Smooth muscle cell (in vitro differentiated cells): ENCODE data around the gene DSCAM. TPM values are rescaled to one million over a fixed set of nuclear protein-coding genes. Genes with fewer than 3 reads are reported as not detected.

Experiments
- DNase-seq: peaks from one replicate; lab custom pipeline; 2025; ENCODE audit not compliant: unreplicated experiment; lab: John Stamatoyannopoulos, UW
- H2AFZ ChIP-seq: fragments of 200-600 bp; sonication (generic); 2 replicates; pipeline ENCODE4 v1.6.0; 2016; ENCODE audit warnings: antibody characterized with exemption, low read depth, mild to moderate bottlenecking
- H3F3A ChIP-seq: fragments of 200-600 bp; sonication (generic); 2 replicates; pipeline ENCODE4 v1.6.0; 2017; ENCODE audit warnings: antibody characterized with exemption, low read depth
- H3K27ac ChIP-seq: fragments of 200-600 bp; sonication (generic); 2 replicates; pipeline ENCODE4 v1.5.1; 2016; ENCODE audit warnings: low read depth, mild to moderate bottlenecking
- H3K27me3 ChIP-seq: fragments of 200-600 bp; sonication (generic); 2 replicates; pipeline ENCODE4 v1.6.1; 2016; ENCODE audit warnings: low read depth, mild to moderate bottlenecking
- H3K36me3 ChIP-seq: fragments of 200-600 bp; sonication (generic); 2 replicates; pipeline ENCODE4 v1.5.1; 2016; ENCODE audit warnings: low read depth
- H3K4me1 ChIP-seq: fragments of 200-600 bp; sonication (generic); 2 replicates; pipeline ENCODE4 v1.5.1; 2016; ENCODE audit warnings: low read depth
- H3K4me2 ChIP-seq: fragments of 200-600 bp; sonication (generic); 2 replicates; pipeline ENCODE4 v1.6.0; 2016; ENCODE audit warnings: mild to moderate bottlenecking
- H3K4me3 ChIP-seq: fragments of 200-600 bp; sonication (generic); 2 replicates; pipeline ENCODE4 v1.5.1; 2016; ENCODE audit warnings: mild to moderate bottlenecking
- H3K79me2 ChIP-seq: fragments of 200-600 bp; sonication (generic); 2 replicates; pipeline ENCODE4 v1.6.0; 2016; ENCODE audit warnings: low read depth, mild to moderate bottlenecking
- H3K9ac ChIP-seq: fragments of 200-600 bp; sonication (generic); 2 replicates; pipeline ENCODE4 v1.6.0; 2016; ENCODE audit warnings: low read depth
- H3K9me3 ChIP-seq: fragments of 200-600 bp; sonication (generic); replicated peaks from 2 replicates; pipeline ENCODE4 v1.5.1; 2016; ENCODE audit warnings: low read depth
- H4K20me1 ChIP-seq: fragments of 200-600 bp; sonication (generic); 2 replicates; pipeline ENCODE4 v1.6.0; 2016; ENCODE audit warnings: low read depth
- CTCF ChIP-seq: fragments of 200-600 bp; sonication (generic); IDR thresholded peaks from 2 replicates; pipeline ENCODE4 v1.5.1; 2017; ENCODE audit warnings: borderline replicate concordance, mild to moderate bottlenecking, antibody characterized with exemption; ENCODE audit not compliant: insufficient read depth, poor library complexity, severe bottlenecking
- WGBS: methylation state at CpG from one replicate; pipeline ENCODE4 v1.1.7; 2016; ENCODE audit warnings: low lambda C conversion rate; 5-methylcytosine and 5-hydroxymethylcytosine counted together
- polyA plus RNA-seq: library from polyadenylated mRNA; unstranded; fragments of >200 nt; fragmentation: Nextera tagmentation; extraction: Ambion mirVana; gene quantifications from 2 replicates; pipeline ENCODE4 v1.2.1, GENCODE V29; 2016
- total RNA-seq: library from RNA; depleted of rRNA; stranded (reverse); fragments of >200 nt; gene quantifications from 2 replicates; pipeline ENCODE4 v1.2.3, GENCODE V29; 2014

DSCAM gene
- total and polyA plus RNA-seq, 2 experiments from 2014 or later, result not detected

DNA sequence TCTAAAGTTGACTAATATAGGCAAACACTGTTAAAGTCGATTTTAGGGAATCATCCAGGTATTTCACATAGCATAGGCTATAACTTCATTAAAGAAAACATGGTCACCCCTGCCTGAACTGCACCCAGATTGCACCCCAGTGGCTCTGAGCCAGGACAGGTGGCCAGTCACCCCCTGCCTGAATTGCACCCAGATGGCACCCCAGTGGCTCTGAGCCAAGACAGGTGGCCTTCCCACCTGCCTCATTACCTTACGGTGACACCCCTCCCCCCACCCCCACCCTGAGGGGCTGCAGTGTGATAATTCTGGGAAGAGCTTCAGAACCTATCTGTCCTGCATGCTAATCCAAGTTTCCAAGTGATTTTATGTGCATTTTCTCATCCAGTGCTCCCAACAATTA, 78.9 kb downstream of the DSCAM start:
- DNase-seq, result no peak
- H3K79me2 ChIP-seq, result no peaks in the 10 kb centered on the region
- no peak overlapping the region for H3K27ac ChIP-seq
- H4K20me1 ChIP-seq, result no peaks in the 10 kb centered on the region
- peaks cover 3% of the 10 kb centered on the region for H3K27me3 ChIP-seq
- TF ChIP-seq CTCF, result no peak
- H3K4me3 ChIP-seq, result no peak overlapping the region
- no peaks in the 10 kb centered on the region for H3K36me3 ChIP-seq
- 76% methylated on average over 2 of the region's 2 CpGs for WGBS
- no peaks in the 10 kb centered on the region for H3K9me3 ChIP-seq
- H3K4me1 ChIP-seq, result no peaks in the 10 kb centered on the region
- H3K4me2 ChIP-seq, result no peak overlapping the region
- no peaks in the 10 kb centered on the region for H3F3A ChIP-seq
- H3K9ac ChIP-seq, result no peak overlapping the region
- no peak overlapping the region for H2AFZ ChIP-seq

DNA sequence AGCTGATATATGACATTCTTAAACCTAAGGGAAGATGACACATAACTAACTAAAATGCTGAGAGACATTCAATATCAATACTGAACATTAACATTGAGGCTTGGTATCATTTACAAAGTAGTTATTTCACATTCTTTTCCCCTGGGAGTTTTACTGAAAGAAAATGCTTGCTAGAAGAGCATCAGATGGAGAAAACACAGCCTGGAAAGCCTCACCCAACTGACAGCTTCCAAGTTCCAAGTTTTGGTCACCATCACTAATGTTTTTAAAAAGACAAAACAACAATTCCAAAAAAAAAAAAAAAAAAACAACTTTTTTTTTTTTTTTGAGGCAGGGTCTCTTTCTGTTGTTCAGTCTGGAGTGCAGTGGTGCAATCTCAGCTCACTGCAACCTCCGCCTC, 80.6 kb downstream of the DSCAM start:
- Histone ChIP-seq H3F3A (no peaks in the 10 kb centered on the region), H3K27ac (no peak overlapping the region), H3K4me3 (no peak overlapping the region), H3K4me2 (no peak overlapping the region), H3K9me3 (no peaks in the 10 kb centered on the region), H3K4me1 (no peaks in the 10 kb centered on the region), H3K36me3 (no peaks in the 10 kb centered on the region), H2AFZ (no peak overlapping the region), H4K20me1 (no peaks in the 10 kb centered on the region), H3K79me2 (no peaks in the 10 kb centered on the region), H3K27me3 (peaks cover 3% of the 10 kb centered on the region), H3K9ac (no peak overlapping the region)
- no peak for TF ChIP-seq CTCF
- 93% methylated on average over 1 of the region's 1 CpG for WGBS
- DNase-seq, result no peak

DNA sequence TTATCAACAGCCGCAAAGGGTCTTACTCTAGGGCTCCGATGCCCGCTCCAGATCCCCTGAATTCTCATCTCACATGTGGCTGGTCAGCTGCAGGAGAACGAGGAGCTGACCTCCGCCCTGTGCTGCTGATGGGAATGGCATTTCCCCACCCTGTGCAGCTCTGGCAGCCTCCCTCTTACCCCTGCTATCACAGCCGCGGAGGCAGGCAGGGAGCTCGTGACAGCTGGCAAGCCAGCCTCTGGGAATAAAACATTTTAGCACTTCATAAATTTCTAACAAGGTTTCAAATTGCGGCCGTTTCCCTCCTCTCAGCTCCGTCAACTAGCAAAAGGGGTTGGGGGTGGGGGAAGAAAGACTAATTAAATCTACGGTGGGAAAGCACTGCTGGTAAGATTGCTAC, 81.1 kb downstream of the DSCAM start:
- Histone ChIP-seq H3K79me2 (no peaks in the 10 kb centered on the region), H3K9me3 (no peaks in the 10 kb centered on the region), H3K27ac (no peak overlapping the region), H2AFZ (no peak overlapping the region), H3K4me3 (no peak overlapping the region), H3F3A (no peaks in the 10 kb centered on the region), H3K36me3 (no peaks in the 10 kb centered on the region), H3K9ac (no peak overlapping the region), H4K20me1 (no peaks in the 10 kb centered on the region), H3K4me1 (no peaks in the 10 kb centered on the region), H3K27me3 (peaks cover 3% of the 10 kb centered on the region), H3K4me2 (no peak overlapping the region)
- TF ChIP-seq CTCF, result no peak
- 39% methylated on average over 12 of the region's 12 CpGs for WGBS
- no peak for DNase-seq

GRCh38 chr21:40760821-40761220, 86.1 kb downstream of the DSCAM start:
- Histone ChIP-seq H3K27ac (no peak overlapping the region), H3K27me3 (no peaks in the 10 kb centered on the region), H3K9me3 (no peaks in the 10 kb centered on the region), H2AFZ (no peak overlapping the region), H3K36me3 (no peaks in the 10 kb centered on the region), H3K4me3 (no peak overlapping the region), H3K9ac (no peak overlapping the region), H3F3A (no peaks in the 10 kb centered on the region), H3K79me2 (no peaks in the 10 kb centered on the region), H3K4me1 (no peaks in the 10 kb centered on the region), H4K20me1 (no peaks in the 10 kb centered on the region), H3K4me2 (no peak overlapping the region)
- no peak for TF ChIP-seq CTCF
- WGBS, result 41% methylated on average over 2 of the region's 2 CpGs
- DNase-seq, result no peak
